Erythroblast (primary cell): ENCODE results near the gene RAB3D.

ENCODE experiments used
- GATA1 ChIP-seq: IDR thresholded peaks from 2 replicates; pipeline ENCODE4 v1.6.1; 2011; ENCODE audit warnings: low read depth, mild to moderate bottlenecking, control low read depth, low read length, moderate library complexity
- POLR2A ChIP-seq: IDR thresholded peaks from 2 replicates; pipeline ENCODE4 v1.6.1; 2011; ENCODE audit warnings: mild to moderate bottlenecking, low read length

DNA sequence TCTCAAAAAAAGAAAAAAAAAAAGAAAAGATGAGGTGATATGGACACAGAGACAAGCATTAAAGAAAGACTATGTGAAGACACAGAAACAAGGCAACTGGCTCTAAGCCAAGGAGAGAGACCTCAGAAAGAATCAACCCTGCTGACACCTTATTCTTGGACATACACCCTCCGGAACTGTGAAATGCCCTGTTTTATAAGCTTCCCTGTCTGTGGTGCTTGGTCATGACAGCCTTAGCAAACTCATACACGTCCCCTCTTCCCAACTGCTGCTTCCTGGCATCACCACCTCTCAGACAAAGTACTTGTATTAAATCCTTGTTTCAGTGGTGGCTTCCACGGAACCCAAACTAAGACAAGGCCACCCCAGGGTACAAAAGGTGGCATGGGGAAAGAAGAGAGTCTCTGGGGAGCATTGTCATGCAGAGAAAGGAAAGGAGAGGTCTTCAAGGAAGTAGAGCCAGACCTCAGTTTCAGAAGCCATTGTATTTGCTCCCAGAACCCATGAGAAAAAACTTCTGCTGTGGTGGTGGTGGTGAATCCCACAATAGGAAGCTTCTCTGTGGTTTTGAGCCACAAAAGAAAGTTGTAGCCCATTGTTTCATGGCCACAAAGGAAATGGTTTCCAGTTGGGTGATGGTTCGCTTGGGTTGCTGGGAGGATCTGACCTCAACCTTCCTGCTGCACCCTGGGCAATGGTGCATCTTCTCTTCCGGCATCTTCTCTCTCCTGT is 59.8 kb downstream of the RAB3D start:
- TF ChIP-seq POLR2A (no peak), GATA1 (no peak)
